Measurements from ENCODE around the gene AHNAK2.
A peak's percentile ranks its signal among the peaks of the same experiment; 100 is the strongest.
"Not testable (repeated sequence)": the region's sequence is repeated elsewhere in the genome, so short reads cannot be mapped to it uniquely, and the experiment has no call there.

The AHNAK2 gene

GRCh38 chr14:104894331-104895206, 83.6 kb downstream of the AHNAK2 start:
- ATAC-seq (no peak), DNase-seq (no peak)
- Mint-ChIP-seq H3K27ac (no peak overlapping the region), H3K36me3 (ENCODE audit: low read depth) (no peaks in the 10 kb centered on the region), H3K4me1 (peaks cover 4% of the 10 kb centered on the region), H3K9me3 (no peaks in the 10 kb centered on the region), H3K4me3 (no peak overlapping the region), H3K27me3 (no peaks in the 10 kb centered on the region)

- Mint-ChIP-seq H3K9me3 (no peaks in the 10 kb centered on the region), H3K27ac (no peak overlapping the region), H3K27me3 (no peaks in the 10 kb centered on the region), H3K36me3 (ENCODE audit: low read depth) (no peaks in the 10 kb centered on the region), H3K4me1 (peaks cover 4% of the 10 kb centered on the region), H3K4me3 (no peak overlapping the region)
- ATAC-seq (no peak), DNase-seq (peak; percentile 1)
Observed at GRCh38 chr14:104893435-104894207, 84.6 kb downstream of the AHNAK2 start.

GRCh38 chr14:104892531-104893434, 85.4 kb downstream of the AHNAK2 start:
- H3K36me3 Mint-ChIP-seq (ENCODE audit: low read depth): no peaks in the 10 kb centered on the region
- H3K4me3 Mint-ChIP-seq: no peak overlapping the region
- no peaks in the 10 kb centered on the region for H3K27me3 Mint-ChIP-seq
- ATAC-seq (no peak), DNase-seq (peak; percentile 0)
- peaks cover 4% of the 10 kb centered on the region for H3K4me1 Mint-ChIP-seq
- no peak overlapping the region for H3K27ac Mint-ChIP-seq
- H3K9me3 Mint-ChIP-seq: no peaks in the 10 kb centered on the region

GRCh38 chr14:104891664-104892530, 86.3 kb downstream of the AHNAK2 start:
- H3K4me3 Mint-ChIP-seq: no peak overlapping the region
- peaks cover 4% of the 10 kb centered on the region for H3K4me1 Mint-ChIP-seq
- ATAC-seq (no peak), DNase-seq (peak; percentile 1)
- no peaks in the 10 kb centered on the region for H3K9me3 Mint-ChIP-seq
- no peaks in the 10 kb centered on the region for H3K36me3 Mint-ChIP-seq (ENCODE audit: low read depth)
- H3K27me3 Mint-ChIP-seq: no peaks in the 10 kb centered on the region
- H3K27ac Mint-ChIP-seq: no peak overlapping the region

GRCh38 chr14:104891121-104891551, 87.0 kb downstream of the AHNAK2 start:
- ATAC-seq (no peak), DNase-seq (peak; percentile 0)
- no peaks in the 10 kb centered on the region for H3K9me3 Mint-ChIP-seq
- H3K27me3 Mint-ChIP-seq: no peaks in the 10 kb centered on the region
- no peaks in the 10 kb centered on the region for H3K36me3 Mint-ChIP-seq (ENCODE audit: low read depth)
- no peak overlapping the region for H3K27ac Mint-ChIP-seq
- H3K4me1 Mint-ChIP-seq: no peaks in the 10 kb centered on the region
- no peak overlapping the region for H3K4me3 Mint-ChIP-seq

GRCh38 chr14:104890292-104890691, 87.9 kb downstream of the AHNAK2 start:
- H3K27me3 Mint-ChIP-seq; H3K4me1 Mint-ChIP-seq; H3K27ac Mint-ChIP-seq; H3K36me3 Mint-ChIP-seq (ENCODE audit: low read depth); DNase-seq; H3K9me3 Mint-ChIP-seq; H3K4me3 Mint-ChIP-seq; ATAC-seq: not testable (repeated sequence)

- no peak overlapping the region for H3K4me3 Mint-ChIP-seq
- H3K36me3 Mint-ChIP-seq (ENCODE audit: low read depth): no peaks in the 10 kb centered on the region
- no peaks in the 10 kb centered on the region for H3K27me3 Mint-ChIP-seq
- H3K4me1 Mint-ChIP-seq: no peaks in the 10 kb centered on the region
- no peaks in the 10 kb centered on the region for H3K9me3 Mint-ChIP-seq
- H3K27ac Mint-ChIP-seq: no peak overlapping the region
- peak; percentile 1 for DNase-seq
- ATAC-seq: no peak
Observed at GRCh38 chr14:104889375-104889757, 88.8 kb downstream of the AHNAK2 start.

GRCh38 chr14:104888489-104889374, 89.4 kb downstream of the AHNAK2 start:
- no peaks in the 10 kb centered on the region for H3K36me3 Mint-ChIP-seq (ENCODE audit: low read depth)
- H3K4me3 Mint-ChIP-seq: no peak overlapping the region
- no peaks in the 10 kb centered on the region for H3K9me3 Mint-ChIP-seq
- no peak for ATAC-seq
- H3K27me3 Mint-ChIP-seq: no peaks in the 10 kb centered on the region
- H3K27ac Mint-ChIP-seq: no peak overlapping the region
- peak; percentile 1 for DNase-seq
- no peaks in the 10 kb centered on the region for H3K4me1 Mint-ChIP-seq

- no peaks in the 10 kb centered on the region for H3K36me3 Mint-ChIP-seq (ENCODE audit: low read depth)
- no peaks in the 10 kb centered on the region for H3K27me3 Mint-ChIP-seq
- H3K4me3 Mint-ChIP-seq: no peak overlapping the region
- no peak overlapping the region for H3K27ac Mint-ChIP-seq
- no peaks in the 10 kb centered on the region for H3K9me3 Mint-ChIP-seq
- H3K4me1 Mint-ChIP-seq: no peaks in the 10 kb centered on the region
- DNase-seq (no peak), ATAC-seq (no peak)
Observed at GRCh38 chr14:104887623-104888488, 90.3 kb downstream of the AHNAK2 start.
